HL-60 (cell line): ENCODE results near the gene KCNV2.

ENCODE experiments used
- DNase-seq, 2 experiments: peaks; one replicate each; pipeline ENCODE4 v3.0.0-alpha.2; 2010 to 2020; ENCODE audit warnings: low read depth in 1 of 2, low spot score in 1 of 2
- H3K27ac ChIP-seq: fragments of 250-450 bp; sonication (Bioruptor Pico); replicated peaks from 2 replicates; pipeline ENCODE4 v1.5.1; 2020; ENCODE audit warnings: mild to moderate bottlenecking, moderate library complexity
- H3K27me3 ChIP-seq: fragments of 250-450 bp; sonication (Bioruptor Pico); 2 replicates; pipeline ENCODE4 v1.5.1; 2021; ENCODE audit warnings: mild to moderate bottlenecking, moderate library complexity; ENCODE audit not compliant: insufficient read depth, poor library complexity, severe bottlenecking
- H3K4me3 ChIP-seq: replicated peaks from 2 replicates; pipeline ENCODE4 v1.5.1; 2011; ENCODE audit warnings: mild to moderate bottlenecking, control low read depth, low read length; ENCODE audit not compliant: insufficient read depth
- GABPA ChIP-seq: IDR thresholded peaks from 2 replicates; pipeline ENCODE4 v1.6.1; 2012; ENCODE audit warnings: low read depth
- POLR2AphosphoS5 ChIP-seq: IDR thresholded peaks from 2 replicates; pipeline ENCODE4 v1.6.1; 2012; ENCODE audit warnings: low read depth
- SPI1 ChIP-seq: IDR thresholded peaks from 2 replicates; pipeline ENCODE4 v1.6.1; 2012; ENCODE audit warnings: low read depth, mild to moderate bottlenecking, borderline replicate concordance
- TF ChIP-seq, protein P1 (sequence below): IDR thresholded peaks from 2 replicates; pipeline ENCODE4 v1.6.1; 2012; ENCODE audit warnings: low read depth; ENCODE audit not compliant: insufficient replicate concordance
- TF ChIP-seq, protein P2 (sequence below): IDR thresholded peaks from one replicate; pipeline ENCODE4 v1.5.1; 2011; ENCODE audit warnings: low read length, control low read depth, inconsistent platforms; ENCODE audit not compliant: insufficient read depth

The KCNV2 gene

DNA sequence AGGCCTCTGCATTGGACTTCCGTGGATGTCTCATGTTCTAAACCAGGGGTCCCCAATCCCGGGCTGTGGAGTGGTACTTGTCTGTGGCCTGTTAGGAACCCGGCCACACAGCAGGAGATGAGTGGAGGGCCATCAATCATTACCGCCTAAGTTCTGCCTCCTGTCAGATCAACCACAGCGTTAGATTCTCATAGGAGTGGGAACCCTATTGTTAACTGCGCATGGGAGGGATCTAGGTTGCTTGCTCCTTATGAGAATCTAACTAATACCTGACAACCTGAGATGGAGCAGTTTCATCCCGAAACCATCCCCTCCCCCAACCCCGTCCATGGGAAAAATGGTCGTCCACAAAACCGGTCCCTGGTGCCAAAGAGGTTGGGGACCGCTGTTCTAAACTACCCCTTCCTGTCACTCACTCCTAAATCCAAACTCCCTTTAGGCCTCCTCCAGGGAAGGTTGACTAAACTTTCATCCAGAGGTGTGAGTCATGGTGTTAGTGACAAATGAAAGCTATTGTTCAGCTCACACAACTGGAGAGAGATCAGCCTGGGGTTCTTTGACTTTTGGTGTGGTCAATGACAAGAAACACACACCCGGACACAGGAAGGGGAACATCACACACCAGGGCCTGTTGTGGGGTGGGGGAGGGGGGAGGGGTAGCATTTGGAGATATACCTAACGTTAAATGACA lies 9.5 kb downstream of the KCNV2 start:
- Histone ChIP-seq H3K4me3 (no peak overlapping the region), H3K27me3 (no peaks in the 10 kb centered on the region), H3K27ac (no peak overlapping the region)
- no peak for TF ChIP-seq POLR2AphosphoS5
- no peak for TF ChIP-seq SPI1
- TF ChIP-seq GABPA, result no peak
- TF ChIP-seq, protein P1, sequence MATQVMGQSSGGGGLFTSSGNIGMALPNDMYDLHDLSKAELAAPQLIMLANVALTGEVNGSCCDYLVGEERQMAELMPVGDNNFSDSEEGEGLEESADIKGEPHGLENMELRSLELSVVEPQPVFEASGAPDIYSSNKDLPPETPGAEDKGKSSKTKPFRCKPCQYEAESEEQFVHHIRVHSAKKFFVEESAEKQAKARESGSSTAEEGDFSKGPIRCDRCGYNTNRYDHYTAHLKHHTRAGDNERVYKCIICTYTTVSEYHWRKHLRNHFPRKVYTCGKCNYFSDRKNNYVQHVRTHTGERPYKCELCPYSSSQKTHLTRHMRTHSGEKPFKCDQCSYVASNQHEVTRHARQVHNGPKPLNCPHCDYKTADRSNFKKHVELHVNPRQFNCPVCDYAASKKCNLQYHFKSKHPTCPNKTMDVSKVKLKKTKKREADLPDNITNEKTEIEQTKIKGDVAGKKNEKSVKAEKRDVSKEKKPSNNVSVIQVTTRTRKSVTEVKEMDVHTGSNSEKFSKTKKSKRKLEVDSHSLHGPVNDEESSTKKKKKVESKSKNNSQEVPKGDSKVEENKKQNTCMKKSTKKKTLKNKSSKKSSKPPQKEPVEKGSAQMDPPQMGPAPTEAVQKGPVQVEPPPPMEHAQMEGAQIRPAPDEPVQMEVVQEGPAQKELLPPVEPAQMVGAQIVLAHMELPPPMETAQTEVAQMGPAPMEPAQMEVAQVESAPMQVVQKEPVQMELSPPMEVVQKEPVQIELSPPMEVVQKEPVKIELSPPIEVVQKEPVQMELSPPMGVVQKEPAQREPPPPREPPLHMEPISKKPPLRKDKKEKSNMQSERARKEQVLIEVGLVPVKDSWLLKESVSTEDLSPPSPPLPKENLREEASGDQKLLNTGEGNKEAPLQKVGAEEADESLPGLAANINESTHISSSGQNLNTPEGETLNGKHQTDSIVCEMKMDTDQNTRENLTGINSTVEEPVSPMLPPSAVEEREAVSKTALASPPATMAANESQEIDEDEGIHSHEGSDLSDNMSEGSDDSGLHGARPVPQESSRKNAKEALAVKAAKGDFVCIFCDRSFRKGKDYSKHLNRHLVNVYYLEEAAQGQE, result no peak
- TF ChIP-seq, protein P2, sequence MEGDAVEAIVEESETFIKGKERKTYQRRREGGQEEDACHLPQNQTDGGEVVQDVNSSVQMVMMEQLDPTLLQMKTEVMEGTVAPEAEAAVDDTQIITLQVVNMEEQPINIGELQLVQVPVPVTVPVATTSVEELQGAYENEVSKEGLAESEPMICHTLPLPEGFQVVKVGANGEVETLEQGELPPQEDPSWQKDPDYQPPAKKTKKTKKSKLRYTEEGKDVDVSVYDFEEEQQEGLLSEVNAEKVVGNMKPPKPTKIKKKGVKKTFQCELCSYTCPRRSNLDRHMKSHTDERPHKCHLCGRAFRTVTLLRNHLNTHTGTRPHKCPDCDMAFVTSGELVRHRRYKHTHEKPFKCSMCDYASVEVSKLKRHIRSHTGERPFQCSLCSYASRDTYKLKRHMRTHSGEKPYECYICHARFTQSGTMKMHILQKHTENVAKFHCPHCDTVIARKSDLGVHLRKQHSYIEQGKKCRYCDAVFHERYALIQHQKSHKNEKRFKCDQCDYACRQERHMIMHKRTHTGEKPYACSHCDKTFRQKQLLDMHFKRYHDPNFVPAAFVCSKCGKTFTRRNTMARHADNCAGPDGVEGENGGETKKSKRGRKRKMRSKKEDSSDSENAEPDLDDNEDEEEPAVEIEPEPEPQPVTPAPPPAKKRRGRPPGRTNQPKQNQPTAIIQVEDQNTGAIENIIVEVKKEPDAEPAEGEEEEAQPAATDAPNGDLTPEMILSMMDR, result no peak
- no peak for DNase-seq

DNA sequence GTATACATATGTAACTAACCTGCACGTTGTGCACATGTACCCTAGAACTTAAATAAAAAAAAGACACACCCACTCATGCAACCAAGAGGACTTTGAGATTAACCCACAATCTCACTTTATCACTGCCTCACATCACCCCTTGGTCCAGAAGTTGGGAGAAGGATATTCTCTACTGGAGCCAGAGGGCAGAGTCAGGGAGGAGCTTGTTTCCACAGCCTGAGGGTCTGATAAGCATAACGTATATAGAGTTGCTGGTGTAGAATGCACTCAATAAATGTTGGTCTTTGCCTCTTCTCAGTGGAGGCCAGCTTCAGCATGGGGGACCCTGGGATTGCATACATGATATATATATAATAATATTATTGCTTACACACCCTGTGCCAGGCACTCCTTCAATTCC lies 10.1 kb downstream of the KCNV2 start:
- H3K4me3 ChIP-seq, result no peak overlapping the region
- H3K27ac ChIP-seq, result no peak overlapping the region
- H3K27me3 ChIP-seq, result no peaks in the 10 kb centered on the region
- no peak for DNase-seq
- TF ChIP-seq GABPA (no peak), POLR2AphosphoS5 (no peak), SPI1 (no peak)
- TF ChIP-seq, protein P2, result no peak
- TF ChIP-seq, protein P1, result no peak

DNA sequence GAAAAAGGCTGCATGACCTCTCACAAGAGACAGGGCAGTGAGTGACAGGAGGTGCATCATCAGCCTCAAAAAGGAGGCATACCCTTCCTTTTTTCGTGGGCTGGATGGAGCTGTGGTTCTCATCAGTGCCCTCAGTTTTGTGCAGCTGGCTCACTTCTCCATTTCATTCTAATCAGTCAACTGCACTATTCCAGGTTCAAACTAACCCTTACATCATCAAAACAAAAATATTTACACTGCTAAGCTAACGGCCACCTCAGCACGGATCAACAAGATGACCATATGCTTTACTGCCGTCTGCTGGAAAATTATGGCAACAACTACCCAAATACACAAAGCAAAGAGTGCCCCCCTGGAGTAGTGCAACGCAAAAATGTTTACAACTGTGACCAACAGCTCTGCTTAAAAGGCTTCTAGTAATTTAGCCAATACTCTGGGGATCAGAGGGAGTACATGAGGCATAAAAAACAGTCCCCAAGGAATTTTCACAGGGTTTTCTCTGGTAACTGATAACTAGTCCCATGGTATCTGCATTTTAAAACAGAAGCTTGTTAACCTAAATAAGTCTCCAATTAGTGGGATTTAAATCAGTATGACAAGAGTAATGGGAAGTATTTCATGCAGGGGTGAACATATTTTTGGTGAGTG lies 10.8 kb downstream of the KCNV2 start:
- TF ChIP-seq SPI1 (peak; percentile 90), POLR2AphosphoS5 (peak; percentile 47; the same call in 1 of the 2 replicates), GABPA (no peak)
- TF ChIP-seq, protein P2, result peak; percentile 85
- TF ChIP-seq, protein P1, result no peak
- Histone ChIP-seq H3K27me3 (no peaks in the 10 kb centered on the region), H3K27ac (no peak overlapping the region), H3K4me3 (no peak overlapping the region)
- DNase-seq, result peak; percentile 59 to 78
